GM12892 (cell line): ENCODE results near the gene CCDC34.
"Not testable (repeated sequence)": the region's sequence is repeated elsewhere in the genome, so short reads cannot be mapped to it uniquely, and the experiment has no call there.

Source experiments
- DNase-seq: peaks from one replicate; pipeline ENCODE4 v3.0.0; 2011; ENCODE audit not compliant: insufficient read length
- FAIRE-seq: peaks from 2 replicates; lab custom pipeline; 2011; peaks lifted over from hg19 to GRCh38; lab: Jason Lieb, UNC
- POLR2A ChIP-seq: IDR thresholded peaks from 2 replicates; pipeline ENCODE4 v1.6.1; 2011; ENCODE audit warnings: low read depth, low read length, control low read depth
- POLR2AphosphoS5 ChIP-seq: IDR thresholded peaks from 2 replicates; pipeline ENCODE4 v1.6.1; 2011; ENCODE audit warnings: low read depth, low read length, control low read depth
- TAF1 ChIP-seq: IDR thresholded peaks from 2 replicates; pipeline ENCODE4 v1.6.1; 2011; ENCODE audit warnings: low read depth, mild to moderate bottlenecking, control low read depth, low read length, borderline replicate concordance

The CCDC34 gene

DNA sequence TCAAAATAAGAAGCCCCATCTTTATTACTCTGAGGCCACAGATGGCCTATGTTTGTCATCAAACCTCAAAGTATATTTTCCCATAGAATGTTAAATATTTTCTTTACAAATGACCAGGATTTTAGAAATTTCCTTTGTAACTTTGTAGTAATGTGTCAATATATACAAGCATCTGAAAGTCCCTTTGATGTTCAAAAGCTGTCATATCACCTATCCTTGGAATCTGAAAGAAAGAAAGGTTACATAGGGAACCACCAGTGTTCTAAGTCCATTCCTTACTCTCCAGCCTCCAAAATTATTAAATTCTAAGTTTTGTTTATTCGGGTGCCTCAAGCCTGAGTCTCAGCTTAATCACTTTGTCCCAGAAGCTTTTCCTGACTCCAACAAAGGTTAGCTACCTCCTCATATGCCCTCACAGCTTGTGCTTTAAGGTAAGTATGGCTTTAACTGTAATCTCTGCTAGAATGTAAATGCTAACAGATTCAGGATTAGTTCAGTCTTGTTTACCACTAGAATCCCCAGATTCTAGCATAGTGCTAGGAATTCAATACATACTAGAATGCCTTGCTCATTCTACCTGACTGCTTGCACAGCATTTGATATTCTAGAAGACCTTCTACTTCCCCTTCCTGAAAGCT lies 32.3 kb downstream of the CCDC34 start:
- FAIRE-seq (peak; percentile 54), DNase-seq (no peak)
- no peak for TF ChIP-seq TAF1
- TF ChIP-seq POLR2A: no peak
- TF ChIP-seq POLR2AphosphoS5: no peak

DNA sequence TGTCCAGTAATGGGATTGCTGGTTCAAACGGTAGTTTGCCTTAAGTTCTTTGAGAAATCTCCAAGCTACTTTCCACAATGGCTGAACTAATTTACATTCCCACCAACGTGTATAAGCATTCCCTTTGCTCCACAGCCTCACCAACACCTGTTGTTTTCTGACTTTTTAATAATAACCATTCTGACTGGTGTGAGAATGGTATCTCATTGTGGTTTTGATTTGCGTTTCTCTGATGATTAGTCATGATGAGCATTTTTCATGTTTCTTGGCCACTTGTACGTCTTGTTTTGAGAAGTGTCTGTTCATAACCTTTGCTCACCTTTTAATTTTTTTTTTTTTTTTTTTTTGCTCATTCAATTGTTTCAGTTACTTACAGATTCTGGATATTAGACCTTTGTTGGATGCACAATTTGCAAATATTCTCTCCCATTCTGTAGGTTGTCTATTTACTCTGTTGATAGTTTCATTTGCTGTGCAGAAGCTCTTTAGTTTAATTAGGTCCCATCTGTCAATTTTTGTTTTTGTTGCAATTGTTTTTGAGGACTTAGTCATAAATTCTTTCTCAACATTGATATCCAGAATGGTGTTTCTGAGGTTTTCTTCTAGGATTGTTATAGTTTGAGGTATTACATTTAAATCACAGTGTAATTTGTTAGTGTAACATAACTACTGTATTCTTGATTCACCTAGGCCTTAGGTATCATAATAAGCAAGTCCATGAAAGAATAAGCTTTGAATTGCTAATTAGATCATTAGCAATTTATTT lies 33.0 kb downstream of the CCDC34 start:
- no peak for FAIRE-seq
- DNase-seq: no peak
- TF ChIP-seq POLR2A (no peak), TAF1 (no peak), POLR2AphosphoS5 (no peak)

GRCh38 chr11:27328614-27329013 lies 34.4 kb downstream of the CCDC34 start:
- TF ChIP-seq POLR2A (no peak), TAF1 (no peak), POLR2AphosphoS5 (no peak)
- DNase-seq: no peak
- no peak for FAIRE-seq

DNA sequence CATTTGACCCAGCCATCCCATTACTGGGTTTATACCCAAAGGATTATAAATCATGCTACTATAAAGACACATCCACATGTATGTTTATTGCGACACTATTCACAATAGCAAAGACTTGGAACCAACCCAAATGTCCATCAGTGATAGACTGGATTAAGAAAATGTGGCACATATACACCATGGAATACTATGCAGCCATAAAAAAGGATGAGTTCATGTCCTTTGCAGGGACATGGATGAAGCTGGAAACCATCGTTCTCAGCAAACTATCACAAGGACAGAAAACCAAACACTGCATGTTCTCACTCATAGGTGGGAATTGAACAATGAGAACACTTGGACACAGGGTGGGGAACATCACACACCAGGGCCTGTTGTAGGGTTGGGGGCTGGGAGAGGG lies 36.0 kb downstream of the CCDC34 start:
- FAIRE-seq, DNase-seq: not testable (repeated sequence)

DNA sequence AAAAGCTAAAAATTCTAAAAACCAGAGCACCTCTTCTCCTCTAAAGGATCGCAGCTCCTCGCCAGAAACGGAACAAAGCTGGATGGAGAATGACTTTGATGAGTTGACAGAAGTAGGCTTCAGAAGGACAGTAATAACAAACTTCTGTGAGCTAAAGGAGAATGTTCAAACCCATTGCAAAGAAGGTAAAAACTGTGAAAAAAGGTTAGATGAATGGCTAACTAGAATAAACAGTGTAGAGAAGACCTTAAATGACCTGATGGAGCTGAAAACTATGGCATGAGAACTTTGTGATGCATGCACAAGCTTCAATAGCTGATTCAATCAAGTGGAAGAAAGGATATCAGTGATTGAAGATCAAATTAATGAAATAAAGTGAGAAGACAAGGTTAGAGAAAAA lies 40.8 kb downstream of the CCDC34 start:
- DNase-seq, FAIRE-seq: not testable (repeated sequence)

DNA sequence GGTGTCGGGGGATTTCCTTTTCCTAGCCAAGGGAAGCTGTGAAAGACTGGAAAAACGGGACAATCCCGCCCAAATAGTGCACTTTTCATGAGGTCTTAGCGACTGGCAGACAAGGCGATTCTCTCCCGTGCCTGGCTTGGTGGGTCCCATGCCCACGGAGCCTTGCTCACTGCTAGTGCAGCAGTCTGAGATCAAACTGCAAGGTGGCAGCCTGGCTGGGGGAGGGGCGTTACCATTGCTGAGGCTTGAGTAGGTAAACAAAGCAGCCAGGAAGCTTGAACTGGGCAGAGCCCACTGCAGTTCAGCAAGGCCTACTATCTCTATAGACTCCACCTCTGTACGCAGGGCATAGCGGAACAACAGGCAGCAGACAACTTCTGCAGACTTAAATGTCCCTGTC lies 41.7 kb downstream of the CCDC34 start:
- not testable (repeated sequence) for FAIRE-seq, DNase-seq

- DNase-seq: peak; percentile 7
- TF ChIP-seq TAF1 (no peak), POLR2A (no peak), POLR2AphosphoS5 (no peak)
- peak; percentile 79 for FAIRE-seq
Observed at GRCh38 chr11:27319072-27319471, 43.9 kb downstream of the CCDC34 start.

DNA sequence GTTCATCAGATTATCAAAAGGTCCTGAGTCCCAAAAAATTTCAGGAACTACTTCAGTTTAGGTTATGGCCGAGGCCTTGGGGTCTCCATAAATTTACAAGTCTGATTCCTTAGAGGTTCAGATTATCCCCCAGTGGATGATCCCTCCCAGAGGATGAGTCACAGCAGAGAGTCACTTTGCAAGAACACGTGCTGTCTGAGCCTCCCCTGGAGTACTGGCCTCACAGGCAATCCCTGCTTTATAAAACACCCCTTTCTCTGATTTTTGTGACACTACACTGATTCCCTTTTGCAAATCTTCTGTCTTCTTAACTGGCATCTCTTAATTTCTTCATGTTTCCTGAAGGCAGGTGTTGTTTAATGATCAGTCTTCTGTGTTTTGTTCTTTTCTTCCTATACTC lies 45.3 kb downstream of the CCDC34 start:
- no peak for TF ChIP-seq POLR2AphosphoS5
- TF ChIP-seq POLR2A: no peak
- no peak for TF ChIP-seq TAF1
- no peak for FAIRE-seq
- no peak for DNase-seq

GRCh38 chr11:27315836-27316235 lies 47.2 kb downstream of the CCDC34 start:
- DNase-seq: no peak
- no peak for TF ChIP-seq POLR2A
- TF ChIP-seq TAF1: no peak
- TF ChIP-seq POLR2AphosphoS5: no peak
- FAIRE-seq: no peak

DNA sequence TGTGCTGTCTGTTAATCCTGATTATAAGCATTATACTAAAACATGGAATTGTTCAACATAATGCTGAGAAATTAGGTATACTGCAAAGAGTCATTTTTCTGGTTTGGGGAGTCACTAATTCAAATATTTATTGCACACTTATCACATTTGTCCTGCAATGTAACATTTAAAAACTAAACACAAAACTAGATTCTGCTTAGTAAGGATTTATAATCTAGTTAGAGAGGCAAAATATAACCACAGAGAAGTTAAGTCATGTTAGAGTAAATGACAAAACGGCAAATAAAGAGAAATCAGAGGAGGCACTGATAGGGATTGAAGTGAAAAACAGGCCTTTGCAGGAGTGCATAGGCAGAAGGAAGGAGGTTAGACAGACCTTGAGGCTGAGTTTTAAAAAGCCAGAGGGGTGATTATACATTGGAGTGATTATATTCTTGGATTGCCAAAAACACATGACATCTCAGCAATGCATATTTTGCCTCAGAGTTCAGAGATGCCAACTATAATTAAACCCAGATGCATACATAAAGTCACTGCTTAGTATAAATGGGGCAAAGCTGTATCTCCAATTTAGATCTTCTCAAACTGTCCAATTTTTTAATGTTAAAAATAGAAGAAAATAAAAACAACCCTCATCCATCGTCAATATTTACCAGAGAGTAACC lies 49.7 kb downstream of the CCDC34 start:
- TF ChIP-seq POLR2AphosphoS5: no peak
- no peak for TF ChIP-seq TAF1
- no peak for TF ChIP-seq POLR2A
- FAIRE-seq: peak; percentile 33
- no peak for DNase-seq

- FAIRE-seq: peak; percentile 30
- TF ChIP-seq POLR2A: no peak
- TF ChIP-seq POLR2AphosphoS5: no peak
- no peak for TF ChIP-seq TAF1
- no peak for DNase-seq
Observed at GRCh38 chr11:27312110-27312509, 50.9 kb downstream of the CCDC34 start.

DNA sequence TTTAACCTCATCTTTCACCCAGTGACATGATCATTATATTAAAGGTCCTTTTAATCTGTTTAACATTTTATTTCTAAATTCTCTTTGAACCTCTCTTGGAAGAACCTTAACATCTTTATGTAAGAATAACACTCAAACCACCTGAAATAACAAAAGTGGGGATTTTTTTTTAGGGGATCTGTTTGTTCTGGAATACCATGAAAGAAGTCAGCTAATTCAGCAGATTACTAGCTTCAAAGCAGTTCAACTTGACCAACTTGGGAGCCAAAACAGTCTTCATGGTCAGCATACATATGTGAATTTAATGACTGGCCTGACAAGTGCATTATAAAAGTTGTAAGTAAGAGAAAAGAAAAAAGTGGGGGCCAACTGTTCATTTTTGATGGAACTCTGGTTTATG lies 52.3 kb downstream of the CCDC34 start:
- TF ChIP-seq POLR2A (no peak), TAF1 (no peak), POLR2AphosphoS5 (no peak)
- DNase-seq (no peak), FAIRE-seq (no peak)
